Mesenchymal stem cell (in vitro differentiated cells and primary cell): ENCODE results near the gene RPS10. TPM values are rescaled to one million over a fixed set of nuclear protein-coding genes. Genes with fewer than 3 reads are reported as not detected.

Experiments
- DNase-seq: peaks from one replicate; pipeline ENCODE4 v3.0.0-alpha.2; 2013
- H2AFZ ChIP-seq: one replicate; pipeline ENCODE4 v1.6.1; 2013; ENCODE audit warnings: low read depth, mild to moderate bottlenecking, control low read depth, inconsistent platforms, low read length, moderate library complexity
- H2AK5ac ChIP-seq: 2 replicates; pipeline ENCODE4 v1.6.1; 2013; ENCODE audit warnings: low read length, moderate library complexity, mild to moderate bottlenecking, inconsistent platforms; ENCODE audit not compliant: severe bottlenecking
- H2BK120ac ChIP-seq: one replicate; pipeline ENCODE4 v1.6.1; 2013; ENCODE audit warnings: low read depth, mild to moderate bottlenecking, inconsistent platforms, low read length, moderate library complexity
- H2BK12ac ChIP-seq, 2 experiments: one replicate each; pipeline ENCODE4 v1.6.1; 2013; ENCODE audit warnings: inconsistent platforms in 2 of 2, low read length in 2 of 2, mild to moderate bottlenecking in 2 of 2, moderate library complexity in 2 of 2, control low read depth in 1 of 2
- H2BK15ac ChIP-seq: one replicate; pipeline ENCODE4 v1.6.1; 2013; ENCODE audit warnings: mild to moderate bottlenecking, low read depth, inconsistent platforms; ENCODE audit not compliant: poor library complexity, severe bottlenecking
- H2BK5ac ChIP-seq: 2 replicates; pipeline ENCODE4 v1.6.1; 2013; ENCODE audit warnings: low read depth, mild to moderate bottlenecking, low read length, control low read depth, inconsistent platforms; ENCODE audit not compliant: poor library complexity, severe bottlenecking
- H3K14ac ChIP-seq, 2 experiments: one replicate each; pipeline ENCODE4 v1.6.1; 2013; ENCODE audit warnings: inconsistent platforms in 2 of 2, low read length in 2 of 2, control low read depth in 1 of 2, mild to moderate bottlenecking in 1 of 2, moderate library complexity in 1 of 2
- H3K18ac ChIP-seq, 2 experiments: one replicate each; pipeline ENCODE4 v1.6.1; 2013; ENCODE audit warnings: inconsistent platforms in 2 of 2, low read length in 2 of 2, control low read depth in 1 of 2, low read depth in 1 of 2, mild to moderate bottlenecking in 1 of 2
- H3K23ac ChIP-seq, 2 experiments: one replicate each; pipeline ENCODE4 v1.6.1; 2013; ENCODE audit warnings: inconsistent platforms in 2 of 2, low read length in 2 of 2, mild to moderate bottlenecking in 2 of 2, moderate library complexity in 2 of 2, control low read depth in 1 of 2
- H3K27ac ChIP-seq: 2 replicates; pipeline ENCODE4 v1.5.1; 2013; ENCODE audit warnings: mild to moderate bottlenecking, moderate library complexity, low read length, control low read depth, inconsistent platforms; ENCODE audit not compliant: poor library complexity, severe bottlenecking
- H3K27me3 ChIP-seq, 2 experiments: 2 replicates each; pipeline versions ENCODE4 v1.6.1 to v1.7.0; 2013; ENCODE audit warnings: low read length in 2 of 2, mild to moderate bottlenecking in 2 of 2, moderate library complexity in 2 of 2, control low read depth in 1 of 2, inconsistent platforms in 1 of 2; ENCODE audit not compliant: control insufficient read depth in 1 of 2, insufficient read depth in 1 of 2
- H3K36me3 ChIP-seq, 2 experiments: 2 replicates each; pipeline versions ENCODE4 v1.6.1 to v1.7.0; 2013; ENCODE audit warnings: low read length in 2 of 2, control low read depth in 1 of 2, inconsistent platforms in 1 of 2, low read depth in 1 of 2, mild to moderate bottlenecking in 1 of 2; ENCODE audit not compliant: insufficient read depth in 2 of 2, control insufficient read depth in 1 of 2
- H3K4ac ChIP-seq, 2 experiments: one replicate each; pipeline ENCODE4 v1.6.1; 2013; ENCODE audit warnings: inconsistent platforms in 2 of 2, low read length in 2 of 2, mild to moderate bottlenecking in 2 of 2, moderate library complexity in 2 of 2, control low read depth in 1 of 2, low read depth in 1 of 2
- H3K4me1 ChIP-seq: 2 replicates; pipeline ENCODE4 v1.6.1; 2013; ENCODE audit warnings: low read depth, low read length, control low read depth; ENCODE audit not compliant: control insufficient read depth, insufficient read depth
- H3K4me2 ChIP-seq: 2 replicates; pipeline ENCODE4 v1.6.1; 2013; ENCODE audit warnings: low read length, mild to moderate bottlenecking, inconsistent platforms; ENCODE audit not compliant: poor library complexity, severe bottlenecking
- H3K4me3 ChIP-seq, 2 experiments: 2 replicates each; pipeline versions ENCODE4 v1.5.1 to v1.7.0; 2013; ENCODE audit warnings: low read length in 2 of 2, mild to moderate bottlenecking in 2 of 2, control low read depth in 1 of 2, low read depth in 1 of 2; ENCODE audit not compliant: insufficient read depth in 1 of 2
- H3K79me1 ChIP-seq: replicated peaks from 2 replicates; pipeline ENCODE4 v1.6.1; 2013; ENCODE audit warnings: mild to moderate bottlenecking, control low read depth, low read length, inconsistent platforms; ENCODE audit not compliant: poor library complexity, severe bottlenecking
- H3K9ac ChIP-seq: 2 replicates; pipeline ENCODE4 v1.7.0; 2013; ENCODE audit warnings: mild to moderate bottlenecking, low read length, moderate library complexity
- H3K9me3 ChIP-seq: 2 replicates; pipeline ENCODE4 v1.7.0; 2013; ENCODE audit warnings: mild to moderate bottlenecking, low read length; ENCODE audit not compliant: control insufficient read depth
- H4K8ac ChIP-seq: one replicate; pipeline ENCODE4 v1.6.1; 2013; ENCODE audit warnings: inconsistent platforms, mild to moderate bottlenecking, low read length, moderate library complexity
- H4K91ac ChIP-seq: one replicate; pipeline ENCODE4 v1.6.1; 2013; ENCODE audit warnings: mild to moderate bottlenecking, low read length, inconsistent platforms
- WGBS: methylation state at CpG from one replicate; pipeline ENCODE4 v1.1.7; 2013; ENCODE audit warnings: mixed read lengths; 5-methylcytosine and 5-hydroxymethylcytosine counted together
- polyA plus RNA-seq, 2 experiments: library from polyadenylated mRNA; stranded (reverse); fragments of 200-250 nt; gene quantifications; one replicate each; pipeline ENCODE4 v1.2.3, GENCODE V29; 2013

RPS10 gene
- 1,582 TPM for polyA plus RNA-seq (2013, experiment 1 of 2)
- polyA plus RNA-seq (2013, experiment 2 of 2): 1,567 TPM

DNA sequence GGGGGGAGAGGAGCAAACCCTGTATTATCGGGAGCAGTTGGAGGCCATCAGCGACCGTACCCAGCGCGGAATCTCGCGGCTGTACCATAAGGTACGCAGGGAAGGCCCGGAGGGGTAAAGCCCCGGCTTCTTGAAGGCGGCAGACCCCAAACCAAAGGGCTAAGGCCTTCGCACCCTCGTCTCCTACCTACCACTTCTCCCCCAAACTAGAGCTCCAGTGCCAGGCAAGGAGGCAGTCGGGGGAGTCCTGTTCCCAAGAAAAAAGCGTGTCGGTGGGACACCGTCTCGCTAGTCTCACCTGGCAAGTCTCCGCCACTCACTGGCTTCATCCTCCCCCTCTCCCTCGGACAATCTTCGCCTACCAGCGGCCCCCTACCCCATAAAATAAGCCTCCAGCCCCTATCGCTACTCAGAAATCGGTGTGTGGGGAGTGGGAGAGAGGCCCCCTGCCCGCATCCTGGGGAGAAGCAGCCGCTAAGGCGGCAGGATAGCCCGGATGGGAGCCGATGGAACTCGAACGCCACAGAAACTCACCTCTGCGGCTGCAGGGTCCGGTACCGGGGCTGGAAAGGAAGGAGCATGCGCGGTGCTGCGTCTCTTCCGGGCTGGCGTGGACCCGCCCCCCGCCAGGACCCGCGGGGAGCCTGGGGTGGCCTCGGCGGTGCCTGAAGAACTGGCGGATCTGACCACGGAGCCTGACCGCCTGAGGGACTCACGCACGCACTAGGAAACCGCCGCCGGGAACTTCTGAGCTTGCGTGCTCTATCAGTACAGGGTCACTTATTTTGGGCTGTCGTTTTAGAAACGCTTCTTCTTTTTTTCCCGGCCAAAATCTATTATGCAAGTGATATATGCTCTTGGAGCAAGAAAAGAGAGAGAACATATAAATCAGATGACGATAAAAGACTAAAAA, at the start of gene RPS10:
TSS of gene RPS10 (minus strand) at position 572 of the 913 bp plus-strand sequence. CDS start 848 bp downstream, outside the sequence.
- Histone ChIP-seq H3K18ac (peak within 1 kb of the TSS; percentile 56 to 98), H4K91ac (peak within 1 kb of the TSS; percentile 0), H3K9ac (peak within 1 kb of the TSS; percentile 98), H3K79me1 (peaks cover 10% of the 10 kb centered on the region), H3K23ac (peak within 1 kb of the TSS in 1 of 2 experiments; percentile 98), H3K4me3 (peak within 1 kb of the TSS; percentile 78 to 95), H2BK120ac (no peak within 1 kb of the TSS), H3K4ac (peak within 1 kb of the TSS; percentile 42 to 93), H3K4me1 (peaks cover 9% of the 10 kb centered on the region), H3K36me3 (peaks cover 35 to 42% of the 10 kb centered on the region in 2 experiments), H3K14ac (peak within 1 kb of the TSS in 1 of 2 experiments; percentile 99), H3K9me3 (no peaks in the 10 kb centered on the region), H2BK15ac (no peak within 1 kb of the TSS), H3K4me2 (peak within 1 kb of the TSS; percentile 79), H3K27me3 (no peaks in the 10 kb centered on the region), H2BK12ac (no peak within 1 kb of the TSS), H4K8ac (peak within 1 kb of the TSS; percentile 27), H2BK5ac (peak within 1 kb of the TSS; percentile 93), H2AK5ac (peak within 1 kb of the TSS; percentile 61), H3K27ac (peak within 1 kb of the TSS; percentile 89), H2AFZ (peak within 1 kb of the TSS; percentile 71)
- peak; percentile 95 for DNase-seq
- 3% methylated on average over 45 of the region's 58 CpGs for WGBS

DNA sequence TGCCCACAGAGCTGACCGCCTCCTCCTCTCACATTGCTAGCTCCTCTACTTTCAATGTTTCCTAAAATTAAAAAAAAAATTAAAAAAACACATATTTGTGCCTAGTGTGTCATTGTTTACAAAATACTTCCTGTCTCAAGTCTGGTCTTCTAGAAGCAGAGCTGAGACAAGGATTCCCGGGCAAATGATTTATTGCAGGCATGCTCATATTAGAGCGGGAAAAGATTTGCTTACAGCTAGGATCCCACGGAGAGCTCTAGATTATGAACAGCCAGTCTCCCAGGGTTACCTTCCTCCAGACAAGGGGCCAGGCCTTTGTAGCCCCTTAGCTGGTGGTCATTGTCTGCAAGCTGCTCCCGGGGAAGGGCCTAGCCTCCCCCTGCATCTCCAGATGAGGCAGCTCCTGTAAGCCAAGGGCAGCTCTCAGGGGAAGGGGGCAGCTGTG, 49.4 kb upstream of the RPS10 start:
- WGBS: 11% methylated on average over 5 of the region's 5 CpGs
- Histone ChIP-seq H3K9ac (no peak overlapping the region), H2BK5ac (no peak overlapping the region), H3K14ac (no peak overlapping the region), H3K9me3 (peaks cover 6% of the 10 kb centered on the region), H2BK12ac (peak overlapping the region in 1 of 2 experiments; percentile 89), H3K36me3 (no peaks in the 10 kb centered on the region), H3K4me2 (no peak overlapping the region), H3K27me3 (peaks cover 12 to 27% of the 10 kb centered on the region in 2 experiments), H3K79me1 (no peaks in the 10 kb centered on the region), H3K4me1 (no peaks in the 10 kb centered on the region), H4K8ac (no peak overlapping the region), H2AK5ac (no peak overlapping the region), H3K18ac (peak overlapping the region; percentile 37 to 85), H3K23ac (no peak overlapping the region), H3K4ac (peak overlapping the region in 1 of 2 experiments; percentile 50), H2AFZ (peak overlapping the region; percentile 64), H4K91ac (peak overlapping the region; percentile 84), H2BK15ac (no peak overlapping the region), H3K27ac (no peak overlapping the region), H2BK120ac (no peak overlapping the region), H3K4me3 (no peak overlapping the region)
- peak; percentile 82 for DNase-seq

DNA sequence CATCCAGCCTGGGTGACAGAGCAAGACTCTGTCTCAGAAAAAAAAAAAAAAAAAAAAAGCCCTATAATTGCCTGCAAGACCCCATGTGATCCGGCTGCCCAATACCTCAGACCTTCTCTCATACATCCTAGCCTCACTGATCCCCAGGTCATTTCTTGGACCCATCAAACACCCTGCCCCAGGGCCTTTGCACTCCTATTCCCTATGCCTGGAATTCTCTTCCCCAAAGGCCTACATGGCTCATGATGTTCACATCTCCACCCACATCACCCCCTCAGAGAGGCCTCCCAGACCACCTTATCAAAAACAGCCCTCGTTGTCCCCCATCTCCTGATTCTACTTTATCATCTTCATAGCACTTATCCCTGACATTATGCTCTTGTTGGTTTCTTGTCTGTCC, 48.9 kb upstream of the RPS10 start:
- no peak overlapping the region for H3K4me3 ChIP-seq
- H3K14ac ChIP-seq: no peak overlapping the region
- no peak overlapping the region for H3K27ac ChIP-seq
- H3K9me3 ChIP-seq: peaks cover 6% of the 10 kb centered on the region
- H2BK12ac ChIP-seq: no peak overlapping the region
- H3K18ac ChIP-seq: peak overlapping the region in 1 of 2 experiments; percentile 23
- no peak overlapping the region for H4K91ac ChIP-seq
- H3K36me3 ChIP-seq: no peaks in the 10 kb centered on the region
- no peaks in the 10 kb centered on the region for H3K4me1 ChIP-seq
- H3K9ac ChIP-seq: no peak overlapping the region
- DNase-seq: no peak
- H3K79me1 ChIP-seq: no peaks in the 10 kb centered on the region
- no peak overlapping the region for H3K23ac ChIP-seq
- no peak overlapping the region for H2BK15ac ChIP-seq
- no peak overlapping the region for H2BK5ac ChIP-seq
- no peak overlapping the region for H4K8ac ChIP-seq
- H2AFZ ChIP-seq: no peak overlapping the region
- H3K4me2 ChIP-seq: no peak overlapping the region
- H2BK120ac ChIP-seq: peak overlapping the region; percentile 2
- 75% methylated on average over 2 of the region's 2 CpGs for whole genome bisulfite sequencing
- peaks cover 12 to 28% of the 10 kb centered on the region in 2 experiments for H3K27me3 ChIP-seq
- H3K4ac ChIP-seq: no peak overlapping the region
- no peak overlapping the region for H2AK5ac ChIP-seq

DNA sequence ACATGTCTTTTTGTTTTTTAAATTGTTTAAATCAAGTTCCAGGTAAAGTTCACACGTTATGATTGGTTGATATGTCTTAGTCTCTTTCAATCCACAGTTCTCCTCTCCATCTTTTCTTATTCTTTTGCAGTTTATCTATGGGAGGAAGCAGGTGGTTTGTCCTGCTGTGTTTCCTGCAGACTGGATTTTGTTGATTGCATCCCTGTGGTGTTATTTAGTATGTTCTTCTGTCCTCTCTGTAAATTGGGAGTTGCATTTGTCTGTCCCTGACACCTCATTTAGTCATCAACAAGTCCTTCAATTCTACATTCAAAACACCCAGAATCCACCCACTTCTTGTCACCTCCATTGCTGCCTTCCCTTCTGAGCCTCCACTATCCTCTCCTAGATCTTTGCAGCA, 48.1 kb upstream of the RPS10 start:
- no peak overlapping the region for H3K9ac ChIP-seq
- no peak overlapping the region for H3K27ac ChIP-seq
- H3K27me3 ChIP-seq: peaks cover 19 to 35% of the 10 kb centered on the region in 2 experiments
- H3K9me3 ChIP-seq: peaks cover 6% of the 10 kb centered on the region
- H3K36me3 ChIP-seq: no peaks in the 10 kb centered on the region
- H4K91ac ChIP-seq: no peak overlapping the region
- H2BK5ac ChIP-seq: no peak overlapping the region
- H2BK15ac ChIP-seq: no peak overlapping the region
- no peak overlapping the region for H2BK120ac ChIP-seq
- no peak overlapping the region for H3K4me2 ChIP-seq
- H4K8ac ChIP-seq: no peak overlapping the region
- no peaks in the 10 kb centered on the region for H3K79me1 ChIP-seq
- H3K18ac ChIP-seq: no peak overlapping the region
- no peak overlapping the region for H2AFZ ChIP-seq
- no peak overlapping the region for H2AK5ac ChIP-seq
- H2BK12ac ChIP-seq: peak overlapping the region in 1 of 2 experiments; percentile 69
- WGBS: no CpG with 5 or more reads among the region's 1 CpG
- no peak for DNase-seq
- no peak overlapping the region for H3K4ac ChIP-seq
- no peaks in the 10 kb centered on the region for H3K4me1 ChIP-seq
- H3K23ac ChIP-seq: no peak overlapping the region
- no peak overlapping the region for H3K4me3 ChIP-seq
- no peak overlapping the region for H3K14ac ChIP-seq
